ENCODE measurements around the gene PVALB. TPM values are rescaled to one million over a fixed set of nuclear protein-coding genes. Genes with fewer than 3 reads are reported as not detected.

The PVALB gene
- total and polyA plus RNA-seq, 9 of the 15 experiments (the other 6 are each of a cell fraction or from before 2014, with no cell fraction given) = not detected

DNA sequence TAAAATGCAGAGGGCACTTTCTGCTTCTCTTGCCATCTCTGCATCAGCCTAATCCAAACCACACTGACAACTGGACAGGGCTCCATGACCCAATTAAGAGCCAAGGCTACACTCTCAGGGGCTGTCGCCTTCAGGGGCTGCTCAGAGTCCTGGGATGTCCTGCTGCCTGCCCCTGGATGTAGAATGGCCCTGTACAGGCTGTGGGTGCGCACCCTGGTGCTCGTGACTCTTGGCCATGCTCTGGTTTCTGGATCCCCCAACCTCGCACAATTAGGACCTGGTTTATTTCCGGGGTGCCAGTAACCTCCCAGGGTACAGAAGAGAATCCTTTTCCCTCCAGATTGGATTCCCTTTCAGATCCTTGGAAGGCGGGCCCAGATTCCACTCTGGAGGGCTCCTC lies 52.2 kb downstream of the PVALB start:
- Histone ChIP-seq H2AFZ (ENCODE audit: low read depth, low read length) (no peak overlapping the region), H3K27me3 (ENCODE audit: control insufficient read depth in 2 of 2, insufficient read depth in 2 of 2, low read length in 2 of 2) (peaks cover 10 to 86% of the 10 kb centered on the region in 2 experiments; a peak in 4 of 5 replicates), H3K4me3 (no peak overlapping the region), H3K27ac (ENCODE audit: extremely low read depth, low read depth, low read length) (no peak overlapping the region), H3K4me2 (ENCODE audit: insufficient read depth, low read length) (no peak overlapping the region), H3K9me1 (ENCODE audit: control insufficient read depth, insufficient read depth, low read length) (no peaks in the 10 kb centered on the region), H3K9me3 (replicated peaks; ENCODE audit: control insufficient read depth, insufficient read depth, low read depth, low read length) (no peaks in the 10 kb centered on the region), H3K36me3 (ENCODE audit: control insufficient read depth, insufficient read depth, low read length) (no peaks in the 10 kb centered on the region), H3K9ac (ENCODE audit: insufficient read depth in 1 of 2, low read depth in 2 of 2, low read length in 2 of 2) (no peak overlapping the region), H3K4me1 (replicated peaks in 1 of 2; ENCODE audit: control insufficient read depth in 2 of 2, insufficient read depth in 2 of 2, low read length in 2 of 2) (no peaks in the 10 kb centered on the region), H3K79me2 (ENCODE audit: control insufficient read depth, insufficient read depth, low read length) (no peaks in the 10 kb centered on the region), H4K20me1 (replicated peaks; ENCODE audit: control insufficient read depth, insufficient read depth, low read length) (no peaks in the 10 kb centered on the region; the same call in 1 of the 2 replicates)
- ChIA-PET CTCF (ENCODE audit: low intra/inter-chr PET ratio) (no interaction called here), POLR2A (no interaction called here)
- DNase-seq (ENCODE audit: extremely low read depth in 1 of 4, low spot score in 3 of 4) = no peak
- 0% methylated on average over 5 of the region's 6 CpGs for WGBS (ENCODE audit: insufficient coverage, low coverage, missing lambda C conversion rate)
- no peak for FAIRE-seq
- no peak for TF ChIP-seq RNF2 (IDR thresholded peaks at IDR 0.05)
- TF ChIP-seq LCOR (CRISPR knock-in tag; IDR thresholded peaks at IDR 0.05) = no peak
- no peak for TF ChIP-seq FOXM1 (IDR thresholded peaks at IDR 0.05; ENCODE audit: low read depth)
- TF ChIP-seq FOXM1 (CRISPR knock-in tag; IDR thresholded peaks at IDR 0.05; ENCODE audit: low read depth) = no peak
- no peak for TF ChIP-seq ZNF316 (IDR thresholded peaks at IDR 0.05)
- TF ChIP-seq ETS2 (tag; IDR thresholded peaks at IDR 0.05; ENCODE audit: borderline replicate concordance, poor library complexity, severe bottlenecking) = no peak
- TF ChIP-seq NCOA4 (IDR thresholded peaks at IDR 0.05; ENCODE audit: partially characterized antibody) = no peak
- no peak for TF ChIP-seq KHSRP (IDR thresholded peaks at IDR 0.05)
- no peak for TF ChIP-seq ZNF282 (CRISPR knock-in tag; IDR thresholded peaks at IDR 0.05)
- no peak for TF ChIP-seq ZKSCAN1 (IDR thresholded peaks at IDR 0.05; ENCODE audit: low read depth, low read length)
- no peak for TF ChIP-seq FOXK2 (conservative IDR thresholded peaks at IDR 0.05 in 1 of 2, IDR thresholded peaks at IDR 0.05 in 1 of 2; ENCODE audit: low read depth in 2 of 2)
- TF ChIP-seq, protein P1, sequence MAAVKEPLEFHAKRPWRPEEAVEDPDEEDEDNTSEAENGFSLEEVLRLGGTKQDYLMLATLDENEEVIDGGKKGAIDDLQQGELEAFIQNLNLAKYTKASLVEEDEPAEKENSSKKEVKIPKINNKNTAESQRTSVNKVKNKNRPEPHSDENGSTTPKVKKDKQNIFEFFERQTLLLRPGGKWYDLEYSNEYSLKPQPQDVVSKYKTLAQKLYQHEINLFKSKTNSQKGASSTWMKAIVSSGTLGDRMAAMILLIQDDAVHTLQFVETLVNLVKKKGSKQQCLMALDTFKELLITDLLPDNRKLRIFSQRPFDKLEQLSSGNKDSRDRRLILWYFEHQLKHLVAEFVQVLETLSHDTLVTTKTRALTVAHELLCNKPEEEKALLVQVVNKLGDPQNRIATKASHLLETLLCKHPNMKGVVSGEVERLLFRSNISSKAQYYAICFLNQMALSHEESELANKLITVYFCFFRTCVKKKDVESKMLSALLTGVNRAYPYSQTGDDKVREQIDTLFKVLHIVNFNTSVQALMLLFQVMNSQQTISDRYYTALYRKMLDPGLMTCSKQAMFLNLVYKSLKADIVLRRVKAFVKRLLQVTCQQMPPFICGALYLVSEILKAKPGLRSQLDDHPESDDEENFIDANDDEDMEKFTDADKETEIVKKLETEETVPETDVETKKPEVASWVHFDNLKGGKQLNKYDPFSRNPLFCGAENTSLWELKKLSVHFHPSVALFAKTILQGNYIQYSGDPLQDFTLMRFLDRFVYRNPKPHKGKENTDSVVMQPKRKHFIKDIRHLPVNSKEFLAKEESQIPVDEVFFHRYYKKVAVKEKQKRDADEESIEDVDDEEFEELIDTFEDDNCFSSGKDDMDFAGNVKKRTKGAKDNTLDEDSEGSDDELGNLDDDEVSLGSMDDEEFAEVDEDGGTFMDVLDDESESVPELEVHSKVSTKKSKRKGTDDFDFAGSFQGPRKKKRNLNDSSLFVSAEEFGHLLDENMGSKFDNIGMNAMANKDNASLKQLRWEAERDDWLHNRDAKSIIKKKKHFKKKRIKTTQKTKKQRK (IDR thresholded peaks at IDR 0.05; ENCODE audit: borderline replicate concordance, low read depth, low read length) = no peak
- no peak for TF ChIP-seq HMG20B (CRISPR knock-in tag; IDR thresholded peaks at IDR 0.05)
- TF ChIP-seq, protein P2, sequence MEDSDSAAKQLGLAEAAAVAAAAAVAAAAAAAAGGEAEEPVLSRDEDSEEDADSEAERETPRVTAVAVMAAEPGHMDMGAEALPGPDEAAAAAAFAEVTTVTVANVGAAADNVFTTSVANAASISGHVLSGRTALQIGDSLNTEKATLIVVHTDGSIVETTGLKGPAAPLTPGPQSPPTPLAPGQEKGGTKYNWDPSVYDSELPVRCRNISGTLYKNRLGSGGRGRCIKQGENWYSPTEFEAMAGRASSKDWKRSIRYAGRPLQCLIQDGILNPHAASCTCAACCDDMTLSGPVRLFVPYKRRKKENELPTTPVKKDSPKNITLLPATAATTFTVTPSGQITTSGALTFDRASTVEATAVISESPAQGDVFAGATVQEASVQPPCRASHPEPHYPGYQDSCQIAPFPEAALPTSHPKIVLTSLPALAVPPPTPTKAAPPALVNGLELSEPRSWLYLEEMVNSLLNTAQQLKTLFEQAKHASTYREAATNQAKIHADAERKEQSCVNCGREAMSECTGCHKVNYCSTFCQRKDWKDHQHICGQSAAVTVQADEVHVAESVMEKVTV (CRISPR knock-in tag; IDR thresholded peaks at IDR 0.05) = no peak
- TF ChIP-seq POLR2AphosphoS5 (IDR thresholded peaks at IDR 0.05; ENCODE audit: control insufficient read depth, insufficient read depth, low read depth, low read length) = no peak
- TF ChIP-seq, protein P3, sequence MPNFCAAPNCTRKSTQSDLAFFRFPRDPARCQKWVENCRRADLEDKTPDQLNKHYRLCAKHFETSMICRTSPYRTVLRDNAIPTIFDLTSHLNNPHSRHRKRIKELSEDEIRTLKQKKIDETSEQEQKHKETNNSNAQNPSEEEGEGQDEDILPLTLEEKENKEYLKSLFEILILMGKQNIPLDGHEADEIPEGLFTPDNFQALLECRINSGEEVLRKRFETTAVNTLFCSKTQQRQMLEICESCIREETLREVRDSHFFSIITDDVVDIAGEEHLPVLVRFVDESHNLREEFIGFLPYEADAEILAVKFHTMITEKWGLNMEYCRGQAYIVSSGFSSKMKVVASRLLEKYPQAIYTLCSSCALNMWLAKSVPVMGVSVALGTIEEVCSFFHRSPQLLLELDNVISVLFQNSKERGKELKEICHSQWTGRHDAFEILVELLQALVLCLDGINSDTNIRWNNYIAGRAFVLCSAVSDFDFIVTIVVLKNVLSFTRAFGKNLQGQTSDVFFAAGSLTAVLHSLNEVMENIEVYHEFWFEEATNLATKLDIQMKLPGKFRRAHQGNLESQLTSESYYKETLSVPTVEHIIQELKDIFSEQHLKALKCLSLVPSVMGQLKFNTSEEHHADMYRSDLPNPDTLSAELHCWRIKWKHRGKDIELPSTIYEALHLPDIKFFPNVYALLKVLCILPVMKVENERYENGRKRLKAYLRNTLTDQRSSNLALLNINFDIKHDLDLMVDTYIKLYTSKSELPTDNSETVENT (CRISPR knock-in tag; IDR thresholded peaks at IDR 0.05) = no peak
- TF ChIP-seq ZNF239 (CRISPR knock-in tag; IDR thresholded peaks at IDR 0.05) = no peak
- no peak for TF ChIP-seq BCL6 (CRISPR knock-in tag; IDR thresholded peaks at IDR 0.05)
- intact Hi-C loops (cut with micrococcal nuclease) (no loop called here), in situ Hi-C loops (cut with MboI) (no loop called here)
- BruUV-seq (replicated peaks) = no TSS peak
- no peak for ATAC-seq

All from K562 (cell line).